ENCODE measurements around the gene ACP4. TPM values are rescaled to one million over a fixed set of nuclear protein-coding genes. Genes with fewer than 3 reads are reported as not detected.

The ACP4 gene
- total and polyA plus RNA-seq, 2 of the 13 experiments (the other 11 are each of a cell fraction or from before 2014, with no cell fraction given): 0.08 TPM; not detected in 1

DNA sequence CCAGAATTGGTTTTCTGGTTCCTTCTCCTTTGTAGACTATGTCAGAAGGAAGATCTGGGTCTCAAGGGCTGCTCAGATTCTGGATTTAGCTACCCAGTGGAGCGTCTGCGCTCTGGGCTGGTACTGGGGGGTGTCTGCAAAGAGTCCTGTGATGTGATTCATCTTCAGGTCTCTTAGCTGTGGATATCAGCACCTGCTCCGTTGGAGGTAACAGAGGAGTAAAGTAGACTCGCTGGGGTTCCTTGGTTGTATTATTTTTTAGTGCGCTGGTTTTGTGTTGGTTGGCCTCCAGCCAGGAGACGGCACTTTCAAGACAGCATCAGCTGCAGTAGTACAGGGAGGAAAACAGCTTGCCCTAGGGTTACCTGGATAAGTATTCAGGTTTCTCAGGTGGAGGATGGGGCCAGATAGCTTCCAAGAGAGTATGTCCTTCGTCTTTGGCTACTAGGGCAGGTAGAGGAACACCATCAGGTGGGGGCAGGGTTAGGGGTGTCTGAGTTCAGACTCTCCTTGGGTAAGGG is 53.5 kb downstream of the ACP4 start:
- ChIA-PET CTCF (ENCODE audit: low intra/inter-chr PET ratio, low total read pairs) (no interaction called here), POLR2A (no interaction called here)
- Histone ChIP-seq H3K4me3 (replicated peaks in 1 of 3; ENCODE audit: insufficient read depth in 1 of 3, low read depth in 2 of 3, low read length in 3 of 3) (no peak overlapping the region), H3K27me3 (ENCODE audit: control insufficient read depth in 1 of 2, insufficient read depth in 2 of 2, low read length in 2 of 2) (peaks cover 0 to 4% of the 10 kb centered on the region in 2 experiments; a peak in 2 of 5 replicates), H3K27ac (ENCODE audit: extremely low read length, insufficient read depth, low read length) (no peak overlapping the region), H3K4me2 (ENCODE audit: low read depth, low read length) (no peak overlapping the region), H3K79me2 (ENCODE audit: insufficient read depth, low read length) (no peaks in the 10 kb centered on the region), H3K4me1 (ENCODE audit: insufficient read depth, low read length) (no peaks in the 10 kb centered on the region), H4K20me1 (ENCODE audit: insufficient read depth, low read length) (no peaks in the 10 kb centered on the region), H3K9ac (ENCODE audit: insufficient read depth, low read depth, low read length) (no peak overlapping the region), H2AFZ (ENCODE audit: low read length) (no peak overlapping the region), H3K9me3 (ENCODE audit: low read length) (no peaks in the 10 kb centered on the region), H3K36me3 (replicated peaks in 1 of 2; ENCODE audit: control insufficient read depth in 1 of 2, insufficient read depth in 2 of 2, low read length in 2 of 2) (no peaks in the 10 kb centered on the region)
- in situ Hi-C loops (cut with HindIII; ENCODE audit: extremely low pct_ligation_motif_present, low pct_unique_long_range_greater_than_20kb): no loop called here
- no TSS peak for BruUV-seq (replicated peaks)
- intact Hi-C loops (cut with micrococcal nuclease; ENCODE audit: unreplicated experiment): no loop called here
- no peak for FAIRE-seq
- no peak for ATAC-seq
- no peak for DNase-seq (ENCODE audit: low spot score)
- WGBS (ENCODE audit: low lambda C conversion rate): 2% methylated on average over 7 of the region's 7 CpGs
- TF ChIP-seq TBX2 (CRISPR knock-in tag; IDR thresholded peaks at IDR 0.05; ENCODE audit: borderline replicate concordance) (no peak), ZNF709 (CRISPR knock-in tag; IDR thresholded peaks at IDR 0.05) (no peak), ZNF558 (CRISPR knock-in tag; IDR thresholded peaks at IDR 0.05; ENCODE audit: borderline replicate concordance) (no peak), ZNF616 (CRISPR knock-in tag; IDR thresholded peaks at IDR 0.05; ENCODE audit: low read depth) (no peak), CHCHD3 (CRISPR knock-in tag; IDR thresholded peaks at IDR 0.05) (no peak), NFE2 (CRISPR knock-in tag; IDR thresholded peaks at IDR 0.05) (no peak), IKZF4 (CRISPR knock-in tag; IDR thresholded peaks at IDR 0.05; ENCODE audit: borderline replicate concordance, low read depth, not compliant biosample characterization) (no peak), KLF9 (CRISPR knock-in tag; IDR thresholded peaks at IDR 0.05; ENCODE audit: low read depth) (no peak), ZNF572 (CRISPR knock-in tag; IDR thresholded peaks at IDR 0.05) (no peak)
- TF ChIP-seq, protein P1, sequence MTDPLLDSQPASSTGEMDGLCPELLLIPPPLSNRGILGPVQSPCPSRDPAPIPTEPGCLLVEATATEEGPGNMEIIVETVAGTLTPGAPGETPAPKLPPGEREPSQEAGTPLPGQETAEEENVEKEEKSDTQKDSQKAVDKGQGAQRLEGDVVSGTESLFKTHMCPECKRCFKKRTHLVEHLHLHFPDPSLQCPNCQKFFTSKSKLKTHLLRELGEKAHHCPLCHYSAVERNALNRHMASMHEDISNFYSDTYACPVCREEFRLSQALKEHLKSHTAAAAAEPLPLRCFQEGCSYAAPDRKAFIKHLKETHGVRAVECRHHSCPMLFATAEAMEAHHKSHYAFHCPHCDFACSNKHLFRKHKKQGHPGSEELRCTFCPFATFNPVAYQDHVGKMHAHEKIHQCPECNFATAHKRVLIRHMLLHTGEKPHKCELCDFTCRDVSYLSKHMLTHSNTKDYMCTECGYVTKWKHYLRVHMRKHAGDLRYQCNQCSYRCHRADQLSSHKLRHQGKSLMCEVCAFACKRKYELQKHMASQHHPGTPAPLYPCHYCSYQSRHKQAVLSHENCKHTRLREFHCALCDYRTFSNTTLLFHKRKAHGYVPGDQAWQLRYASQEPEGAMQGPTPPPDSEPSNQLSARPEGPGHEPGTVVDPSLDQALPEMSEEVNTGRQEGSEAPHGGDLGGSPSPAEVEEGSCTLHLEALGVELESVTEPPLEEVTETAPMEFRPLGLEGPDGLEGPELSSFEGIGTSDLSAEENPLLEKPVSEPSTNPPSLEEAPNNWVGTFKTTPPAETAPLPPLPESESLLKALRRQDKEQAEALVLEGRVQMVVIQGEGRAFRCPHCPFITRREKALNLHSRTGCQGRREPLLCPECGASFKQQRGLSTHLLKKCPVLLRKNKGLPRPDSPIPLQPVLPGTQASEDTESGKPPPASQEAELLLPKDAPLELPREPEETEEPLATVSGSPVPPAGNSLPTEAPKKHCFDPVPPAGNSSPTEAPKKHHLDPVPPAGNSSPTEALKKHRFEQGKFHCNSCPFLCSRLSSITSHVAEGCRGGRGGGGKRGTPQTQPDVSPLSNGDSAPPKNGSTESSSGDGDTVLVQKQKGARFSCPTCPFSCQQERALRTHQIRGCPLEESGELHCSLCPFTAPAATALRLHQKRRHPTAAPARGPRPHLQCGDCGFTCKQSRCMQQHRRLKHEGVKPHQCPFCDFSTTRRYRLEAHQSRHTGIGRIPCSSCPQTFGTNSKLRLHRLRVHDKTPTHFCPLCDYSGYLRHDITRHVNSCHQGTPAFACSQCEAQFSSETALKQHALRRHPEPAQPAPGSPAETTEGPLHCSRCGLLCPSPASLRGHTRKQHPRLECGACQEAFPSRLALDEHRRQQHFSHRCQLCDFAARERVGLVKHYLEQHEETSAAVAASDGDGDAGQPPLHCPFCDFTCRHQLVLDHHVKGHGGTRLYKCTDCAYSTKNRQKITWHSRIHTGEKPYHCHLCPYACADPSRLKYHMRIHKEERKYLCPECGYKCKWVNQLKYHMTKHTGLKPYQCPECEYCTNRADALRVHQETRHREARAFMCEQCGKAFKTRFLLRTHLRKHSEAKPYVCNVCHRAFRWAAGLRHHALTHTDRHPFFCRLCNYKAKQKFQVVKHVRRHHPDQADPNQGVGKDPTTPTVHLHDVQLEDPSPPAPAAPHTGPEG (CRISPR knock-in tag; IDR thresholded peaks at IDR 0.05): no peak
- TF ChIP-seq, protein P2, sequence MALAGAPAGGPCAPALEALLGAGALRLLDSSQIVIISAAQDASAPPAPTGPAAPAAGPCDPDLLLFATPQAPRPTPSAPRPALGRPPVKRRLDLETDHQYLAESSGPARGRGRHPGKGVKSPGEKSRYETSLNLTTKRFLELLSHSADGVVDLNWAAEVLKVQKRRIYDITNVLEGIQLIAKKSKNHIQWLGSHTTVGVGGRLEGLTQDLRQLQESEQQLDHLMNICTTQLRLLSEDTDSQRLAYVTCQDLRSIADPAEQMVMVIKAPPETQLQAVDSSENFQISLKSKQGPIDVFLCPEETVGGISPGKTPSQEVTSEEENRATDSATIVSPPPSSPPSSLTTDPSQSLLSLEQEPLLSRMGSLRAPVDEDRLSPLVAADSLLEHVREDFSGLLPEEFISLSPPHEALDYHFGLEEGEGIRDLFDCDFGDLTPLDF (CRISPR knock-in tag; IDR thresholded peaks at IDR 0.05): no peak
- TF ChIP-seq, protein P3, sequence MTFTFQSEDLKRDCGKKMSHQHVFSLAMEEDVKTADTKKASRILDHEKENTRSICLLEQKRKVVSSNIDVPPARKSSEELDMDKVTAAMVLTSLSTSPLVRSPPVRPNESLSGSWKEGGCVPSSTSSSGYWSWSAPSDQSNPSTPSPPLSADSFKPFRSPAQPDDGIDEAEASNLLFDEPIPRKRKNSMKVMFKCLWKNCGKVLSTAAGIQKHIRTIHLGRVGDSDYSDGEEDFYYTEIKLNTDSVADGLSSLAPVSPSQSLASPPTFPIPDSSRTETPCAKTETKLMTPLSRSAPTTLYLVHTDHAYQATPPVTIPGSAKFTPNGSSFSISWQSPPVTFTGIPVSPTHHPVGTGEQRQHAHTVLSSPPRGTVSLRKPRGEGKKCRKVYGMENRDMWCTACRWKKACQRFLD (CRISPR knock-in tag; IDR thresholded peaks at IDR 0.05; ENCODE audit: borderline replicate concordance): no peak
- TF ChIP-seq, protein P4, sequence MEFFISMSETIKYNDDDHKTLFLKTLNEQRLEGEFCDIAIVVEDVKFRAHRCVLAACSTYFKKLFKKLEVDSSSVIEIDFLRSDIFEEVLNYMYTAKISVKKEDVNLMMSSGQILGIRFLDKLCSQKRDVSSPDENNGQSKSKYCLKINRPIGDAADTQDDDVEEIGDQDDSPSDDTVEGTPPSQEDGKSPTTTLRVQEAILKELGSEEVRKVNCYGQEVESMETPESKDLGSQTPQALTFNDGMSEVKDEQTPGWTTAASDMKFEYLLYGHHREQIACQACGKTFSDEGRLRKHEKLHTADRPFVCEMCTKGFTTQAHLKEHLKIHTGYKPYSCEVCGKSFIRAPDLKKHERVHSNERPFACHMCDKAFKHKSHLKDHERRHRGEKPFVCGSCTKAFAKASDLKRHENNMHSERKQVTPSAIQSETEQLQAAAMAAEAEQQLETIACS (CRISPR knock-in tag; IDR thresholded peaks at IDR 0.05): no peak
- TF ChIP-seq, protein P5, sequence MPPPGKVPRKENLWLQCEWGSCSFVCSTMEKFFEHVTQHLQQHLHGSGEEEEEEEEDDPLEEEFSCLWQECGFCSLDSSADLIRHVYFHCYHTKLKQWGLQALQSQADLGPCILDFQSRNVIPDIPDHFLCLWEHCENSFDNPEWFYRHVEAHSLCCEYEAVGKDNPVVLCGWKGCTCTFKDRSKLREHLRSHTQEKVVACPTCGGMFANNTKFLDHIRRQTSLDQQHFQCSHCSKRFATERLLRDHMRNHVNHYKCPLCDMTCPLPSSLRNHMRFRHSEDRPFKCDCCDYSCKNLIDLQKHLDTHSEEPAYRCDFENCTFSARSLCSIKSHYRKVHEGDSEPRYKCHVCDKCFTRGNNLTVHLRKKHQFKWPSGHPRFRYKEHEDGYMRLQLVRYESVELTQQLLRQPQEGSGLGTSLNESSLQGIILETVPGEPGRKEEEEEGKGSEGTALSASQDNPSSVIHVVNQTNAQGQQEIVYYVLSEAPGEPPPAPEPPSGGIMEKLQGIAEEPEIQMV (CRISPR knock-in tag; IDR thresholded peaks at IDR 0.05; ENCODE audit: low read depth): no peak

Measured in HepG2 (cell line).